ENCODE data around the gene RPS14. TPM values are rescaled to one million over a fixed set of nuclear protein-coding genes. Genes with fewer than 3 reads are reported as not detected.

The RPS14 gene
- polyA plus RNA-seq, 1 donor from 2014 or later = 3,490 TPM

- TF ChIP-seq, protein P1, sequence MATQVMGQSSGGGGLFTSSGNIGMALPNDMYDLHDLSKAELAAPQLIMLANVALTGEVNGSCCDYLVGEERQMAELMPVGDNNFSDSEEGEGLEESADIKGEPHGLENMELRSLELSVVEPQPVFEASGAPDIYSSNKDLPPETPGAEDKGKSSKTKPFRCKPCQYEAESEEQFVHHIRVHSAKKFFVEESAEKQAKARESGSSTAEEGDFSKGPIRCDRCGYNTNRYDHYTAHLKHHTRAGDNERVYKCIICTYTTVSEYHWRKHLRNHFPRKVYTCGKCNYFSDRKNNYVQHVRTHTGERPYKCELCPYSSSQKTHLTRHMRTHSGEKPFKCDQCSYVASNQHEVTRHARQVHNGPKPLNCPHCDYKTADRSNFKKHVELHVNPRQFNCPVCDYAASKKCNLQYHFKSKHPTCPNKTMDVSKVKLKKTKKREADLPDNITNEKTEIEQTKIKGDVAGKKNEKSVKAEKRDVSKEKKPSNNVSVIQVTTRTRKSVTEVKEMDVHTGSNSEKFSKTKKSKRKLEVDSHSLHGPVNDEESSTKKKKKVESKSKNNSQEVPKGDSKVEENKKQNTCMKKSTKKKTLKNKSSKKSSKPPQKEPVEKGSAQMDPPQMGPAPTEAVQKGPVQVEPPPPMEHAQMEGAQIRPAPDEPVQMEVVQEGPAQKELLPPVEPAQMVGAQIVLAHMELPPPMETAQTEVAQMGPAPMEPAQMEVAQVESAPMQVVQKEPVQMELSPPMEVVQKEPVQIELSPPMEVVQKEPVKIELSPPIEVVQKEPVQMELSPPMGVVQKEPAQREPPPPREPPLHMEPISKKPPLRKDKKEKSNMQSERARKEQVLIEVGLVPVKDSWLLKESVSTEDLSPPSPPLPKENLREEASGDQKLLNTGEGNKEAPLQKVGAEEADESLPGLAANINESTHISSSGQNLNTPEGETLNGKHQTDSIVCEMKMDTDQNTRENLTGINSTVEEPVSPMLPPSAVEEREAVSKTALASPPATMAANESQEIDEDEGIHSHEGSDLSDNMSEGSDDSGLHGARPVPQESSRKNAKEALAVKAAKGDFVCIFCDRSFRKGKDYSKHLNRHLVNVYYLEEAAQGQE (IDR thresholded peaks at IDR 0.05; ENCODE audit: borderline replicate concordance) = no peak
- TF ChIP-seq, protein P2, sequence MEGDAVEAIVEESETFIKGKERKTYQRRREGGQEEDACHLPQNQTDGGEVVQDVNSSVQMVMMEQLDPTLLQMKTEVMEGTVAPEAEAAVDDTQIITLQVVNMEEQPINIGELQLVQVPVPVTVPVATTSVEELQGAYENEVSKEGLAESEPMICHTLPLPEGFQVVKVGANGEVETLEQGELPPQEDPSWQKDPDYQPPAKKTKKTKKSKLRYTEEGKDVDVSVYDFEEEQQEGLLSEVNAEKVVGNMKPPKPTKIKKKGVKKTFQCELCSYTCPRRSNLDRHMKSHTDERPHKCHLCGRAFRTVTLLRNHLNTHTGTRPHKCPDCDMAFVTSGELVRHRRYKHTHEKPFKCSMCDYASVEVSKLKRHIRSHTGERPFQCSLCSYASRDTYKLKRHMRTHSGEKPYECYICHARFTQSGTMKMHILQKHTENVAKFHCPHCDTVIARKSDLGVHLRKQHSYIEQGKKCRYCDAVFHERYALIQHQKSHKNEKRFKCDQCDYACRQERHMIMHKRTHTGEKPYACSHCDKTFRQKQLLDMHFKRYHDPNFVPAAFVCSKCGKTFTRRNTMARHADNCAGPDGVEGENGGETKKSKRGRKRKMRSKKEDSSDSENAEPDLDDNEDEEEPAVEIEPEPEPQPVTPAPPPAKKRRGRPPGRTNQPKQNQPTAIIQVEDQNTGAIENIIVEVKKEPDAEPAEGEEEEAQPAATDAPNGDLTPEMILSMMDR (IDR thresholded peaks at IDR 0.05; ENCODE audit: poor library complexity, severe bottlenecking) = no peak
- TF ChIP-seq TAF1 (IDR thresholded peaks at IDR 0.05; ENCODE audit: low read depth) (no peak), SMC3 (conservative IDR thresholded peaks at IDR 0.05; ENCODE audit: poor library complexity) (no peak), POLR2AphosphoS5 (IDR thresholded peaks at IDR 0.05) (no peak), EZH2 (IDR thresholded peaks at IDR 0.05; ENCODE audit: borderline replicate concordance, insufficient read depth, low read length, poor library complexity, severe bottlenecking) (no peak), MXI1 (conservative IDR thresholded peaks at IDR 0.05; ENCODE audit: poor library complexity, severe bottlenecking) (no peak), EP300 (conservative IDR thresholded peaks at IDR 0.05; ENCODE audit: poor library complexity, severe bottlenecking) (no peak)
- H2AFZ ChIP-seq (ENCODE audit: low read depth, low read length) = no peak overlapping the region
- H3K9me3 ChIP-seq (ENCODE audit: low read length) = no peaks in the 10 kb centered on the region
- no peak overlapping the region for H3K27ac ChIP-seq (ENCODE audit: low read length)
- H3K4me3 ChIP-seq (ENCODE audit: low read length) = no peak overlapping the region
- H3K9ac ChIP-seq (ENCODE audit: low read length) = no peak overlapping the region
- no peaks in the 10 kb centered on the region for H4K20me1 ChIP-seq (ENCODE audit: insufficient read depth)
- H3F3A ChIP-seq (ENCODE audit: insufficient read depth, low read length, poor library complexity, severe bottlenecking) = no peaks in the 10 kb centered on the region
- no peak overlapping the region for H3K4me2 ChIP-seq (ENCODE audit: low read length)
- H3K79me2 ChIP-seq (replicated peaks; ENCODE audit: insufficient read depth, low read length) = no peaks in the 10 kb centered on the region
- H3K27me3 ChIP-seq (ENCODE audit: insufficient read depth, low read depth, low read length) = no peaks in the 10 kb centered on the region
- H3K9me2 ChIP-seq (ENCODE audit: insufficient read depth, low read length) = no peaks in the 10 kb centered on the region
- H3K36me3 ChIP-seq (ENCODE audit: insufficient read depth, low read length) = no peaks in the 10 kb centered on the region
Observed at GRCh38 chr5:150398722-150399523, 50.6 kb downstream of the RPS14 start.

- H4K20me1 ChIP-seq (ENCODE audit: insufficient read depth) = no peaks in the 10 kb centered on the region
- H3K9ac ChIP-seq (ENCODE audit: low read length) = no peak overlapping the region
- no peaks in the 10 kb centered on the region for H3K27me3 ChIP-seq (ENCODE audit: insufficient read depth, low read depth, low read length)
- H2AFZ ChIP-seq (ENCODE audit: low read depth, low read length) = no peak overlapping the region
- H3K9me2 ChIP-seq (ENCODE audit: insufficient read depth, low read length) = no peaks in the 10 kb centered on the region
- no peaks in the 10 kb centered on the region for H3F3A ChIP-seq (ENCODE audit: insufficient read depth, low read length, poor library complexity, severe bottlenecking)
- no peak overlapping the region for H3K4me2 ChIP-seq (ENCODE audit: low read length)
- no peaks in the 10 kb centered on the region for H3K79me2 ChIP-seq (replicated peaks; ENCODE audit: insufficient read depth, low read length)
- no peak overlapping the region for H3K4me3 ChIP-seq (ENCODE audit: low read length)
- TF ChIP-seq SMC3 (conservative IDR thresholded peaks at IDR 0.05; ENCODE audit: poor library complexity) (no peak), POLR2AphosphoS5 (IDR thresholded peaks at IDR 0.05) (no peak), RAD21 (conservative IDR thresholded peaks at IDR 0.05) (no peak), MXI1 (conservative IDR thresholded peaks at IDR 0.05; ENCODE audit: poor library complexity, severe bottlenecking) (no peak), EZH2 (IDR thresholded peaks at IDR 0.05; ENCODE audit: borderline replicate concordance, insufficient read depth, low read length, poor library complexity, severe bottlenecking) (no peak), EP300 (conservative IDR thresholded peaks at IDR 0.05; ENCODE audit: poor library complexity, severe bottlenecking) (no peak), TAF1 (IDR thresholded peaks at IDR 0.05; ENCODE audit: low read depth) (no peak)
- TF ChIP-seq, protein P2 (IDR thresholded peaks at IDR 0.05; ENCODE audit: poor library complexity, severe bottlenecking) = no peak
- TF ChIP-seq, protein P1 (IDR thresholded peaks at IDR 0.05; ENCODE audit: borderline replicate concordance) = no peak
- no peaks in the 10 kb centered on the region for H3K36me3 ChIP-seq (ENCODE audit: insufficient read depth, low read length)
- H3K9me3 ChIP-seq (ENCODE audit: low read length) = no peaks in the 10 kb centered on the region
- no peak overlapping the region for H3K27ac ChIP-seq (ENCODE audit: low read length)
Observed at GRCh38 chr5:150397782-150398721, 51.5 kb downstream of the RPS14 start.

All from neural cell (in vitro differentiated cells).